GM12878 (cell line): ENCODE data around the gene TOR2A. TPM values are rescaled to one million over a fixed set of nuclear protein-coding genes. Genes with fewer than 3 reads are reported as not detected.
A peak's percentile ranks its signal among the peaks of the same experiment; 100 is the strongest.

ENCODE experiments used
- BCL11A ChIP-seq: IDR thresholded peaks from 2 replicates; pipeline ENCODE4 v1.6.1; 2011; ENCODE audit warnings: low read depth, low read length
- CBX3 ChIP-seq: fragments of 200-600 bp; sonication (generic); IDR thresholded peaks from 2 replicates; pipeline ENCODE4 v1.6.1; 2016; ENCODE audit warnings: low read depth, borderline replicate concordance
- E4F1 ChIP-seq: fragments of 450-650 bp; IDR thresholded peaks from 2 replicates; pipeline ENCODE4 v1.6.1; 2018; ENCODE audit warnings: borderline replicate concordance, mild to moderate bottlenecking; ENCODE audit not compliant: partially characterized antibody
- EED ChIP-seq: sonication (generic); IDR thresholded peaks from 2 replicates; pipeline ENCODE4 v1.6.1; 2016; ENCODE audit warnings: antibody characterized with exemption, low read depth
- ETV6 ChIP-seq, 2 experiments: fragments of 450-650 bp in 1 of 2; IDR thresholded peaks in 1 of 2; conservative IDR thresholded peaks in 1 of 2; 2 replicates each; pipeline ENCODE4 v1.6.1; 2014; ENCODE audit warnings: antibody characterized with exemption in 1 of 2, borderline replicate concordance in 1 of 2, low read depth in 1 of 2, mild to moderate bottlenecking in 1 of 2, moderate library complexity in 1 of 2
- HCFC1 ChIP-seq: fragments of 150-350 bp; IDR thresholded peaks from 2 replicates; pipeline ENCODE4 v1.6.1; 2014; ENCODE audit warnings: low read length
- HDAC2 ChIP-seq: fragments of 200-600 bp; sonication (generic); IDR thresholded peaks from 2 replicates; pipeline ENCODE4 v1.6.1; 2017
- JUND ChIP-seq: IDR thresholded peaks from 2 replicates; pipeline ENCODE4 v1.6.1; 2012; ENCODE audit warnings: low read depth, mild to moderate bottlenecking, low read length, improper control_type of control experiment, moderate library complexity
- MEF2B ChIP-seq: fragments of 450-650 bp; IDR thresholded peaks from 2 replicates; pipeline ENCODE4 v1.6.1; 2018; ENCODE audit warnings: mild to moderate bottlenecking, moderate library complexity; ENCODE audit not compliant: partially characterized antibody, poor library complexity, severe bottlenecking
- PRDM15 ChIP-seq: fragments of 450-650 bp; formaldehyde crosslinking; IDR thresholded peaks from 2 replicates; pipeline ENCODE4 v1.4.0; 2020; ENCODE audit warnings: mild to moderate bottlenecking, moderate library complexity
- RELB ChIP-seq: fragments of 450-650 bp; IDR thresholded peaks from 2 replicates; pipeline ENCODE4 v1.6.1; 2017; ENCODE audit warnings: low read depth, mild to moderate bottlenecking, moderate library complexity
- SMAD5 ChIP-seq: IDR thresholded peaks from 2 replicates; pipeline ENCODE4 v1.6.1; 2016; ENCODE audit warnings: antibody characterized with exemption, low read depth
- USF2 ChIP-seq: IDR thresholded peaks from 2 replicates; pipeline ENCODE4 v1.6.1; 2011; ENCODE audit warnings: low read depth, low read length, improper control_type of control experiment, borderline replicate concordance
- ZNF24 ChIP-seq: fragments of 450-650 bp; IDR thresholded peaks from 2 replicates; pipeline ENCODE4 v1.6.1; 2017; ENCODE audit warnings: antibody characterized with exemption, mild to moderate bottlenecking
- ZNF687 ChIP-seq: fragments of 450-650 bp; IDR thresholded peaks from 2 replicates; pipeline ENCODE4 v1.6.1; 2017; ENCODE audit warnings: mild to moderate bottlenecking, moderate library complexity
- ZSCAN29 ChIP-seq: fragments of 450-650 bp; IDR thresholded peaks from 2 replicates; pipeline ENCODE4 v1.6.1; 2017; ENCODE audit warnings: mild to moderate bottlenecking, moderate library complexity
- polyA plus RNA-seq, 11 experiments: library from polyadenylated mRNA; depleted of rRNA in 4 of 11; unstranded in 6 of 11; stranded (reverse) in 5 of 11; fragments of >200 nt; fragmentation: Nextera tagmentation in 4 of 11; fragmentation: Illumina TruSeq in 1 of 11; extraction: Ambion mirVana in 4 of 11; extraction: Trizol in 1 of 11; gene quantifications; 1 replicate in 1 of 11; 2 replicates in 10 of 11; pipeline versions ENCODE4 v1.2.1 to v1.2.3, GENCODE V29; 2011 to 2016; ENCODE audit warnings: inconsistent platforms in 2 of 11, missing spikeins in 2 of 11, low read depth in 1 of 11
- total RNA-seq, 4 experiments: library from RNA; depleted of rRNA in 3 of 4; stranded (reverse); fragments of >200 nt in 3 of 4; fragmentation: Illumina TruSeq in 1 of 4; extraction: Trizol in 1 of 4; gene quantifications; 2 replicates each; pipeline versions ENCODE4 v1.2.1 to v1.2.3, GENCODE V29; 2013 to 2021

The TOR2A gene
- total and polyA plus RNA-seq, 10 of the 15 experiments (the other 5 are each of a cell fraction or from before 2014, with no cell fraction given) = 0.52 to 23.7 (median 8.5) TPM

- TF ChIP-seq PRDM15 (no peak), JUND (peak; percentile 64; the same call in 1 of the 2 replicates), HCFC1 (peak; percentile 83), ZNF687 (no peak), MEF2B (peak; percentile 57), RELB (peak; percentile 36; the same call in 1 of the 2 replicates), HDAC2 (no peak), BCL11A (no peak), ZNF24 (no peak), CBX3 (no peak), ZSCAN29 (no peak), E4F1 (peak; percentile 91), EED (no peak), USF2 (no peak), ETV6 (conservative IDR thresholded peaks at IDR 0.05 in 1 of 2, IDR thresholded peaks at IDR 0.05 in 1 of 2; ENCODE audit: borderline replicate concordance in 1 of 2, low read depth in 1 of 2) (no peak), SMAD5 (no peak)
Measured at GRCh38 chr9:127715470-127716337, 19.4 kb downstream of the TOR2A start, which contains the start of the genes PTRH1 and TTC16 (continued).
